GM12892 (cell line): ENCODE data around the gene TUBGCP5.

Experiments used
- DNase-seq: peaks from one replicate; pipeline ENCODE4 v3.0.0; 2011; ENCODE audit not compliant: insufficient read length
- FAIRE-seq: peaks from 2 replicates; lab custom pipeline; 2011; peaks lifted over from hg19 to GRCh38; lab: Jason Lieb, UNC
- POLR2A ChIP-seq: IDR thresholded peaks from 2 replicates; pipeline ENCODE4 v1.6.1; 2011; ENCODE audit warnings: low read depth, low read length, control low read depth
- POLR2AphosphoS5 ChIP-seq: IDR thresholded peaks from 2 replicates; pipeline ENCODE4 v1.6.1; 2011; ENCODE audit warnings: low read depth, low read length, control low read depth
- TAF1 ChIP-seq: IDR thresholded peaks from 2 replicates; pipeline ENCODE4 v1.6.1; 2011; ENCODE audit warnings: low read depth, mild to moderate bottlenecking, control low read depth, low read length, borderline replicate concordance

TUBGCP5 gene

DNA sequence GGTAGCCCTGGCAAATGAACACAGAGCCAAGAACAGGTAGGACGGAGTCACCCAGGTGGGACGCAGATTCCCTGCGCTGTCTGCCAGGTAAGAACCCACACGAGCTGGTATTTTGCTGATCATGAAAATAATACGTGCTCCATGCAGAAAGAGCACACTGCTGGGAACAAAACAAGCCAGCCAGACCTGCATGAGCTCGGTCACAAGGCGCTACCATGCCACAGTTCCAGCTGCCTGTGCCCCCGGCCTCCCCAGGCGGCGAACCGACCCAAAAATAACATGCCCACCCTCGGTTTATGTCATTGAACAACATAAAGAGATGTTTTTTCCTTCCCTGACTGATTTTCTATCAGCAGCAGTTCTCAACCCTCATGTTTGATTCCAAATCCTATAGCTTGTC lies 85.0 kb downstream of the TUBGCP5 start:
- no peak for DNase-seq
- no peak for FAIRE-seq
- TF ChIP-seq POLR2AphosphoS5 (no peak), TAF1 (no peak)

- DNase-seq (no peak), FAIRE-seq (no peak)
Observed at GRCh38 chr15:22952796-22953579, 86.4 kb downstream of the TUBGCP5 start.

GRCh38 chr15:22951381-22952280 lies 87.7 kb downstream of the TUBGCP5 start:
- DNase-seq (no peak), FAIRE-seq (no peak)
- TF ChIP-seq POLR2A (no peak), TAF1 (no peak), POLR2AphosphoS5 (no peak)

More at GRCh38 chr15:22952796-22953579, 86.4 kb downstream of the TUBGCP5 start:
- TF ChIP-seq POLR2AphosphoS5 (no peak), POLR2A (no peak), TAF1 (no peak)

DNA sequence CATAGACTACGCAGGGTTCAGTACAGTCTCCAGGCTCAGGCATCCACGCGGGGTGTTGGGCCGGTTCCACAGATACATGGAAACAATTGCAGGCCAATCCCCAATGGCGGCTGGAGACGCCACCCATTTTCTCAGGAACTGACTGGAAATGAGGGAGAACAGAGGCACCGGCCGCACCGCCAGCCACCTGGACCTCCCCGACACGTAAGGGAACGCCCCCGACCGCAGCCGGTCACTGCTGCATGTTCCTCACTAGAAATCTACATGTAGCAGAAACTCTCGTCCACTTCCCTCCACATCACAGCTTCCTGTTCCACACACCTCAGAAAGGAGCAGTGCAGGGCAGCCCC lies 88.4 kb downstream of the TUBGCP5 start:
- DNase-seq (no peak), FAIRE-seq (no peak)
- TF ChIP-seq POLR2A (no peak), TAF1 (no peak), POLR2AphosphoS5 (no peak)

DNA sequence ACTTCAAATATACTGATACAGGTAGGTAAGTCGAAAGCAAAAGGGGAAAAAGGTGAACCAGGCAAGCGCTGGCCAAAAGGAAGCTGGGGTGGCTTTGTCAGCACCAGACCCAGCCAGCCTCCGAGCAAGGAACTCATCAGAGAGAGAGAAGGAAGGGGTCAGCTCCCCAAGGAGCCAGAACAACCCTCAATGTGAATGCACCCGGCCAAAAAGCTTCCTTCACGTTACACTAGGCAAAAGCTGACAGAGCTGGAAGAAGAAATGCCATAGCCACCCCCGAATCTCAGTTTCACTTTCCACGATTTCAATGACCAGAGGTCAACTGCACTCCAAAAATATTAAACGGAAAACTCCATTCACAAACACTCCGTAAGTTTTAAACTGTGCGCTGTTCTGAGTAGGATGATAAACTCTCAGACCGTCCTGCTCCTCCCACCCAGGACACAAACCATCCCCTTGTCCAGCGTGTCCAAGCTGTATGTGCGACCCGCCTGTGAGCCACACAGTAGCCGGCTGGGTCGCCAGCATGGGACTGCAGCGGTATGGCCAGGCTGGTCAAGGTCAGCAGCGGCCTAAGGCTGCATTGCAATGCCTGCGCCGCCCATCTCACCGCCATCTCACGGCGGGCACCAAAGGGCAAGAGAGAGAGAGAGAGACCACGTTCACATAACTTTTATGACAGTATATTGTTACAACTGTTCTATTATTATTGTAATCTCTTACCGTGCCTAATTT lies 88.9 kb downstream of the TUBGCP5 start:
- no peak for FAIRE-seq
- no peak for DNase-seq
- TF ChIP-seq TAF1 (no peak), POLR2AphosphoS5 (no peak), POLR2A (no peak)
